ENCODE results near the gene KRTAP4-12.
"Not testable (repeated sequence)": the region's sequence is repeated elsewhere in the genome, so short reads cannot be mapped to it uniquely, and the experiment has no call there.

KRTAP4-12 gene

DNA sequence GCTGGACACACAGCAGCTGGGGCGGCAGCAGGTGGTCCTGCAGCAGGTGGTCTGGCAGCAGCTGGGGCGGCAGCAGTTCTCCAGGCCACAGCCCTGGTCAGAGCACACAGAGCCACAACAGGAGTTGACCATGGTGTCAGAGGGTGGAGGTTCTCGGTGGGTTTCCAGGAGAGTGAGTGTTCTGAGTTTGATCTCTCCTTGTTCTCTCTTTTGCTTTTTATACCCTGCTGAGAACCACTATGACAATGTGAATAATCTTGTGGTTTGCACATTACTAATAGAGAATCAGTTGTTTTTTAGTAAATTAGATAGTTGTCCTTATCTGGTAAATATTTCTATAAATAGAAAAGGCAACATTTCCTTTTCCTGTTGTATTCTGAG, at the start of gene KRTAP4-12:
TSS of gene KRTAP4-12 (minus strand) at position 192 of the 381 bp plus-strand sequence. CDS start at position 132, 60 bp downstream.
- not testable (repeated sequence) for H3K4me1 ChIP-seq (ENCODE audit: control insufficient read depth, insufficient read depth, low read length)

DNA sequence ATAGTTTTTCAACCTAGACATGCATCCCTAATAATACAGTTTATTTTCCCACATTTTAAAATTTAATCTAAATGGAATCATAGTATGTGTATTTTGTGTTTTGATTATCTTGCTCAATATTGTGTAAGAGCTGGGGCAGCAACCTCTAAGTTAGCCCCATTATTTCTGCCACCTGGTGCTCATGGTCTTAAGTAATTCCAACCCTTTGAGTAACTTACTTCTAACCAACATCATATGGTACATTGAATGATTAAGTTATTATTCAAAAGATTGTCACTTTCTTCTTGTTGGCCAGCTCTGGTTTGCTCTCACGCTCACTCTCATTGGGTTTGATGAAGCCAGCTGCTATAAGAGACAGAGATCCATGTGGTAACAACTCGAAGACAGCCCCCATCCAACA, 47.9 kb upstream of the KRTAP4-12 start:
- Histone ChIP-seq H3K27me3 (ENCODE audit: control insufficient read depth, insufficient read depth, low read length) (no peaks in the 10 kb centered on the region), H3K4me1 (ENCODE audit: control insufficient read depth, insufficient read depth, low read length) (no peaks in the 10 kb centered on the region), H3K9ac (ENCODE audit: low read depth, low read length) (no peak overlapping the region), H3K36me3 (ENCODE audit: control insufficient read depth, insufficient read depth, low read length) (no peaks in the 10 kb centered on the region), H3K4me3 (ENCODE audit: low read depth, low read length) (no peak overlapping the region), H3K9me3 (ENCODE audit: control insufficient read depth, insufficient read depth, low read length) (no peaks in the 10 kb centered on the region)

More for the DNA sequence above, at the start of gene KRTAP4-12:
- not testable (repeated sequence) for H3K9ac ChIP-seq (ENCODE audit: low read depth, low read length); H3K27me3 ChIP-seq (ENCODE audit: control insufficient read depth, insufficient read depth, low read length); H3K9me3 ChIP-seq (ENCODE audit: control insufficient read depth, insufficient read depth, low read length); H3K36me3 ChIP-seq (ENCODE audit: control insufficient read depth, insufficient read depth, low read length); H3K4me3 ChIP-seq (ENCODE audit: low read depth, low read length)

DNA sequence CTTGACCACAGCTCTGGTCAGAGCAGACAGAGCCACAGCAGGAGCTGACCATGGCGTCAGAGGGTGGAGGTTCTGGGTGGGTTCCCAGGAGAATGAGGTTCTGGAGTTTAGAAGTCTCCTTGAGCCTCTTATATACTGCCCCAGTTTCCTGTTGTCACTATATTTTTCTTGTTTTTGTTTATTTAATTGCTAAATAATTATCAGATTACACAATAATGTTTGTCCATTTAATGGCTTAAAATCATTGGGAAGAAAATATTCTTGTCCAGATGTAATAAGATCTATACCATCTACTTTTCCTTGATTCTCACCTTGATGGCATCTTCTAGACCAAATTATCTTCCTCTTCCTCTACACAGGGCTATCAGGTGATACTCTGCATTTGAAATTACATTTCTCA, 44.1 kb upstream of the KRTAP4-12 start, which contains the start of gene KRTAP4-3:
TSS of gene KRTAP4-3 (minus strand) at position 101 of the 400 bp plus-strand sequence. CDS start at position 52, 49 bp downstream.
- H3K27me3 ChIP-seq (ENCODE audit: control insufficient read depth, insufficient read depth, low read length): no peaks in the 10 kb centered on the region
- H3K4me1 ChIP-seq (ENCODE audit: control insufficient read depth, insufficient read depth, low read length): no peaks in the 10 kb centered on the region
- H3K9ac ChIP-seq (ENCODE audit: low read depth, low read length): no peak within 1 kb of the TSS
- H3K36me3 ChIP-seq (ENCODE audit: control insufficient read depth, insufficient read depth, low read length): no peaks in the 10 kb centered on the region
- no peaks in the 10 kb centered on the region for H3K9me3 ChIP-seq (ENCODE audit: control insufficient read depth, insufficient read depth, low read length)
- H3K4me3 ChIP-seq (ENCODE audit: low read depth, low read length): no peak within 1 kb of the TSS

DNA sequence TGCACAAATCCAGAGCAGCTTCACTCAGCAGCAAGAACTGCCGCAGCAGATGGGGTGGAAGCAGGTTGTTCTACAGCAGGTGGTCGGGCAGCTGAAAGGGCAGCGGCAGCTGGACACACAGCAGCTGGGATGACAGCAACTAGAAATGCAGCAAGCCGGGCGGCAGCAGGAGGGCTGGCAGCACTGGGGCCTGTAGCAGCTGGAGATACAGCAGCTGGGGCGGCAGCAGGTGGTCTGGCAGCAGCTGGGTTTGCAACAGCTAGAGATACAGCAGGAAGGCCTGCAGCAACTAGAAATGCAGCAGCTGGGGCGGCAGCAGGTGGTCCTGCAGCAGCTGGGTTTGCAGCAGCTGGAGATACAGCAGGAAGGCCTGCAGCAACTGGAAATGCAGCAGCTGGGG, 43.6 kb upstream of the KRTAP4-12 start:
- H3K9me3 ChIP-seq (ENCODE audit: control insufficient read depth, insufficient read depth, low read length): no peaks in the 10 kb centered on the region
- H3K27me3 ChIP-seq (ENCODE audit: control insufficient read depth, insufficient read depth, low read length): no peaks in the 10 kb centered on the region
- H3K4me3 ChIP-seq (ENCODE audit: low read depth, low read length): no peak overlapping the region
- H3K4me1 ChIP-seq (ENCODE audit: control insufficient read depth, insufficient read depth, low read length): no peaks in the 10 kb centered on the region
- H3K9ac ChIP-seq (ENCODE audit: low read depth, low read length): no peak overlapping the region
- H3K36me3 ChIP-seq (ENCODE audit: control insufficient read depth, insufficient read depth, low read length): no peaks in the 10 kb centered on the region

DNA sequence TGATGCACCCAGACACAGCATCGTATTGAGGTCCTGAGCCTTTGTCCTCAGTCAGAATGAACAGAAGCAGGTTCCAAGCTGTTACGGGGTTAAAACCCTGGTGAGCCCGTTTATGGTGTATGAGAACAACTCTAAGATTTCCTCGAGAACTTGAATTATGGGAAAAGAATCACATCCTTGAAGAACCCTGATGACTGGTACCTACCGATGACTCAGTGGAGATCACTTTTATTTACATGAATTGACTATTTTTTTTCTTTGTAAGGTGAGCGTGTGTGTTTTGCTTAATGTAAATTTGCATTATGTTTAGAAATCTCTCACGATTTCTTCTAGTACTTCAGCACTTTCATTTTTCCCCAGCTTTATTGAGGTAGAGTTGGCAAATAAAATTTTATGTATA, 39.8 kb upstream of the KRTAP4-12 start:
- Histone ChIP-seq H3K4me3 (ENCODE audit: low read depth, low read length) (no peak overlapping the region), H3K9me3 (ENCODE audit: control insufficient read depth, insufficient read depth, low read length) (no peaks in the 10 kb centered on the region), H3K36me3 (ENCODE audit: control insufficient read depth, insufficient read depth, low read length) (no peaks in the 10 kb centered on the region), H3K27me3 (ENCODE audit: control insufficient read depth, insufficient read depth, low read length) (no peaks in the 10 kb centered on the region), H3K9ac (ENCODE audit: low read depth, low read length) (no peak overlapping the region), H3K4me1 (ENCODE audit: control insufficient read depth, insufficient read depth, low read length) (no peaks in the 10 kb centered on the region)

DNA sequence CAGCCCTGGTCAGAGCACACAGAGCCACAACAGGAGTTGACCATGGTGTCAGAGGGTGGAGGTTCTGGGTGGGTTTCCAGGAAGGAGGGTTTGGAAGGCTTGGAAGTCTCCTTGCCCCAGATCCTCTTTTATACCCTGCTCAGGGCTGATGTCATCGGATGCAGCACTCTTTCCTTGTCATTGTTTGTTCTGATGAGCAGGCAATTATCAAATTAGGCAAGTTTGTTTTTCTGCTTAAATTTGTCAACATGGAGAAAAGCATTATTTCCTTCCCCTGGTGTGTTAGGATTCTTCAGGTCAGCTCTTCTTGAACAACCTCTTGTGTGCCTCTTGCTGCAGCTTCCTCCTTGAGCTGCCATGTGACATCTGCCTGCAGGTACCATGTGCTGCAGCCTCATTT, 36.7 kb upstream of the KRTAP4-12 start, which contains the start of gene KRTAP4-4:
TSS of gene KRTAP4-4 (minus strand) at position 101 of the 400 bp plus-strand sequence. CDS start at position 44, 57 bp downstream.
- no peak within 1 kb of the TSS for H3K4me3 ChIP-seq (ENCODE audit: low read depth, low read length)
- no peaks in the 10 kb centered on the region for H3K36me3 ChIP-seq (ENCODE audit: control insufficient read depth, insufficient read depth, low read length)
- H3K27me3 ChIP-seq (ENCODE audit: control insufficient read depth, insufficient read depth, low read length): no peaks in the 10 kb centered on the region

DNA sequence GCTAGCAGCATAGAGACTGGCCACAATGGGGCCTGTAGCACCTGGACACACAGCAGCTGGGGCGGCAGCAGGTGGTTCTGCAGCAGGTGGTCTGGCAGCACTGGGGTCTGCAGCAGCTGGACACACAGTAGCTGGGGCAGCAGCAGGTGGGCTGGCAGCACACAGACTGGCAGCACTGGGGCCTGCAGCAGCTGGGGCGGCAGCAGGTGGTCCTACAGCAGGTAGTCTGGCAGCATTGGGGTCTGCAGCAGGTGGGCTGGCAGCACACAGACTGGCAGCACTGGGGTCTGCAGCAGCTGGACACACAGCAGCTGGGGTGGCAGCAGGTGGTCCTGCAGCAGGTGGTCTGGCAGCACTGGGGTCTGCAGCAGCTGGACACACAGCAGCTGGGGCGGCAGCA, 36.2 kb upstream of the KRTAP4-12 start:
- H3K9me3 ChIP-seq (ENCODE audit: control insufficient read depth, insufficient read depth, low read length); H3K27me3 ChIP-seq (ENCODE audit: control insufficient read depth, insufficient read depth, low read length); H3K4me3 ChIP-seq (ENCODE audit: low read depth, low read length); H3K36me3 ChIP-seq (ENCODE audit: control insufficient read depth, insufficient read depth, low read length); H3K4me1 ChIP-seq (ENCODE audit: control insufficient read depth, insufficient read depth, low read length); H3K9ac ChIP-seq (ENCODE audit: low read depth, low read length): not testable (repeated sequence)

More for the DNA sequence above, 36.7 kb upstream of the KRTAP4-12 start, which contains the start of gene KRTAP4-4:
- Histone ChIP-seq H3K4me1 (ENCODE audit: control insufficient read depth, insufficient read depth, low read length) (no peaks in the 10 kb centered on the region), H3K9ac (ENCODE audit: low read depth, low read length) (no peak within 1 kb of the TSS), H3K9me3 (ENCODE audit: control insufficient read depth, insufficient read depth, low read length) (no peaks in the 10 kb centered on the region)

DNA sequence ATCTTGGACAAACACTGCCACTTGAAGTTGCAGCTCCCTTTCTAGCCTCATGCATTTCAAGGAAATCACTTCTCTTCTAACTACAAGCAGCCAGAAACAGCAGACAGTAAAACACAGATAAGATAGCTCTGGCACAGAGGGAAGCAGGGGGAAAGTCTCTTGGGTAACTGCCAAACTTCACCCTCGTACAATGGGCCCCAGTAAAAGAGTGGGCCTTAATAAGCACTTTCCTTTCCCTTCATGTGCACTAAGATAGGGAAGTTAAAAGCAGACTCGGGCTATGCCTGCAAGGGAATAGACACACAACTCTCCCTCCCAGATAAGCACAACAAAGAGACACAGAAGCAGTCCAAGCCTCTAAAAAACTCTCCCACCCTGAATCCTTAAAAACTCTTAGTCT, 29.9 kb upstream of the KRTAP4-12 start:
- Histone ChIP-seq H3K4me1 (ENCODE audit: control insufficient read depth, insufficient read depth, low read length) (no peaks in the 10 kb centered on the region), H3K9me3 (ENCODE audit: control insufficient read depth, insufficient read depth, low read length) (no peaks in the 10 kb centered on the region), H3K4me3 (ENCODE audit: low read depth, low read length) (no peak overlapping the region), H3K36me3 (ENCODE audit: control insufficient read depth, insufficient read depth, low read length) (no peaks in the 10 kb centered on the region), H3K9ac (ENCODE audit: low read depth, low read length) (no peak overlapping the region), H3K27me3 (ENCODE audit: control insufficient read depth, insufficient read depth, low read length) (no peaks in the 10 kb centered on the region)

DNA sequence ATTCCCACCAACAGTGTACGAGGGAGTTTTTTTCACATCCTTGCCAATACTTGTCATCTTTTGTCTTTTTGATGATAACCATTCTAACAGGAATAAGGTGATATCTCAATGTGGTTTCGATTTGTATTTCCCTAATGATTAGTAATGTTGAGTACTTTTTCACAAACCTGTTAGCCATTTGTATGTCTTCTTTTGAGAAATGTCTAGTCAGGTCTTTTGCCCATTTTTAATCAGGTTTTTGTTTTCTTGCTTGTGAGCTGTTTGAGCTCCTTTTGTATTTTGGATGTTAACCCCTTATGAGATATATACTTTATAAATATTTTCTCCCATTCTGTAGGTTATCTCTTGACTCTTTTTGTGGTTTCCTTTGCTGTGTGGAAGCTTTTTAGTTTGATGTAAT, 27.5 kb upstream of the KRTAP4-12 start:
- Histone ChIP-seq H3K27me3 (ENCODE audit: control insufficient read depth, insufficient read depth, low read length) (no peaks in the 10 kb centered on the region), H3K36me3 (ENCODE audit: control insufficient read depth, insufficient read depth, low read length) (no peaks in the 10 kb centered on the region), H3K9ac (ENCODE audit: low read depth, low read length) (no peak overlapping the region), H3K4me3 (ENCODE audit: low read depth, low read length) (no peak overlapping the region), H3K4me1 (ENCODE audit: control insufficient read depth, insufficient read depth, low read length) (no peaks in the 10 kb centered on the region), H3K9me3 (ENCODE audit: control insufficient read depth, insufficient read depth, low read length) (no peaks in the 10 kb centered on the region)

DNA sequence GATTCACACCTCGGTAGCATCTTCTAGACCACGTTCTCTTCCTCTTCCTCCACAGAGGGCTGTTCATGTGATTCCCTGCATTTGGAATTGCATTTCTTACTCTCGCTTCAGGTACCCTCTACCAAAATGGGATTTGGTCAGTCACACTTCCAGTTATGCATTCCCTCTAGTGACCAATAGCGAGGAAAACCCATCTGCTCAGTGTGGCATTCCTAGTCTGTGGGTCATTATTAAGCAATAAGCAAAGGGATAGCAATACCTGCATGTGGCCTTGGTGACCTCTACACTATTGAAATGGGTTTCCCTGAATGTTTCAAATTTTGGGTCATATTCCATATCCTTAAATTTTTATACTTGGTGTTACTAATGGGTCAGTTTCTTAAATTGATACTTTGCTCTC, 26.0 kb upstream of the KRTAP4-12 start:
- Histone ChIP-seq H3K9me3 (ENCODE audit: control insufficient read depth, insufficient read depth, low read length) (no peaks in the 10 kb centered on the region), H3K27me3 (ENCODE audit: control insufficient read depth, insufficient read depth, low read length) (no peaks in the 10 kb centered on the region), H3K36me3 (ENCODE audit: control insufficient read depth, insufficient read depth, low read length) (no peaks in the 10 kb centered on the region), H3K4me3 (ENCODE audit: low read depth, low read length) (no peak overlapping the region), H3K4me1 (ENCODE audit: control insufficient read depth, insufficient read depth, low read length) (no peaks in the 10 kb centered on the region), H3K9ac (ENCODE audit: low read depth, low read length) (no peak overlapping the region)

DNA sequence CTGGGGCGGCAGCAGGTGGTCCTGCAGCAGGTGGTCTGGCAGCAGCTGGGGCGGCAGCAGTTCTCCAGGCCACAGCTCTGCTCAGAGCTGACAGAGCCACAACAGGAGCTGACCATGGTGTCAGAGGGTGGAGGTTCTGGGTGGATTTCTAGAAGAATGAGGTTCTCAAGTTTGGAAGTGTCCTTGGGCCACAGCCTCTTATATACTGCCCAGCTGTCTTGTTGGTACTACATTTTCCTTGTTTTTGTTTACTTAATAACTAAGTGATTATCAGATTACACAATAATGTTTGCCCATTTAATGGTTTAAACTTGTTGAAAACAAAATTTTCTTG, 25.6 kb upstream of the KRTAP4-12 start, which contains the start of gene KRTAP4-5:
TSS of gene KRTAP4-5 (minus strand) at position 174 of the 334 bp plus-strand sequence. CDS start at position 116, 58 bp downstream.
- no peaks in the 10 kb centered on the region for H3K36me3 ChIP-seq (ENCODE audit: control insufficient read depth, insufficient read depth, low read length)

DNA sequence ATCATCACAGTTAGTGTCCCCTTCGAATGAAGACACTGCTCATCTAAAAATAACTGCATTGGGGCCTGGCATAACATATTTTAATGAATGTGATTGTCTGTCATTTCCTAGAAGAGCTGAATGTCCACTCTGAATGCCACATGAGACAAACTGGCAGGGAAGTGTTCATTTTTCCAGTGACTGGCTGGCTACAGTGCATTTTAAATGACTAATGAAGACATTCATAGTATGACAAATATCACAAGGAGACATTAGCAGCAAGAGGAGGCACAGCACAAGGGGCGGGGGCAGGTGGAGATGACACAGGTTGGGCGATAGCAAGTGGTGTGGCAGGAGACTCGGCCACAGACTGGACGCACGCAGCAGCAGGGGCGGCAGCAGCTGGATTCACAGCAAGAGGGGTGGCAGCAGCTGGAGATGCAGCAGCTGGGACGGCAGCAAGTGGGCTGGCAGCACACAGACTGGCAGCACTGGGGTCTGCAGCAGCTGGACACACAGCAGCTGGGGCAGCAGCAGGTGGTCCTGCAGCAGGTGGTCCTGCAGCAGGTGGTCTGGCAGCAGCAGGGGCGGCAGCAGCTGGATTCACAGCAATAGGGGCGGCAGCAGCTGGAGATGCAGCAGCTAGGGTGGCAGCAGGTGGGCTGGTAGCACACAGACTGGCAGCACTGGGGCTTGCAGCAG, 25.1 kb upstream of the KRTAP4-12 start:
- H3K4me1 ChIP-seq (ENCODE audit: control insufficient read depth, insufficient read depth, low read length); H3K4me3 ChIP-seq (ENCODE audit: low read depth, low read length); H3K9me3 ChIP-seq (ENCODE audit: control insufficient read depth, insufficient read depth, low read length); H3K9ac ChIP-seq (ENCODE audit: low read depth, low read length); H3K36me3 ChIP-seq (ENCODE audit: control insufficient read depth, insufficient read depth, low read length); H3K27me3 ChIP-seq (ENCODE audit: control insufficient read depth, insufficient read depth, low read length): not testable (repeated sequence)

More for the DNA sequence above, 25.6 kb upstream of the KRTAP4-12 start, which contains the start of gene KRTAP4-5:
- no peak within 1 kb of the TSS for H3K4me3 ChIP-seq (ENCODE audit: low read depth, low read length)
- no peak within 1 kb of the TSS for H3K9ac ChIP-seq (ENCODE audit: low read depth, low read length)
- H3K9me3 ChIP-seq (ENCODE audit: control insufficient read depth, insufficient read depth, low read length): no peaks in the 10 kb centered on the region
- no peaks in the 10 kb centered on the region for H3K4me1 ChIP-seq (ENCODE audit: control insufficient read depth, insufficient read depth, low read length)
- H3K27me3 ChIP-seq (ENCODE audit: control insufficient read depth, insufficient read depth, low read length): no peaks in the 10 kb centered on the region

Measured in iPS-15b (cell line).